Measurements from ENCODE around the gene TMEM233.

DNA sequence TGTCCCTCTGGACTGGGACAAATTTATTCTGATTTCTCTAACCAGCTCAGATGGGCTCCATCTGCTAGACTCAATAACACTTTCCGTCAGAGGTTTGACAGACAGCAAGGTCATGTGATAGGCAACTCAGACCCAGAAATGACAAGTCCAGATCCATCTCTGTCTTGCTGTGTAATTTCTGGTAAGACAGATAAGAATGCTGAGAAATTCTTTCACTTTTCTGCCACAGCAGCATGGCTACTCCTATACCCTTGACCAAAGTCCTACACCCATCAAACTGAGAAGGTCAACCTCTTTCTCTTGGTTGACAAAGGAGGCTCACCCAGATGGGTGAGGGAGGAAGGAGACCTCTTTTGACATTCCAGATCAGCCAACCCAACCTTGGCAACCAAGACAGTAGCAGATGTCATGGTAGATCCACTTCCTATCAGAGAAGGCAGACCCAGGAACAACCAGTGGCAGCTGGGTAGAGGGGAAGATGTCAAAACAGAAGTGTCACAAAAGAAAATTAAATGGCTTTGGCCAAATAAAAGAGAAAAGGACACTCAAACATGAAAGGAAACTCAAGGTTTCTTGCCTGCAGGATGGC is 37.5 kb downstream of the TMEM233 start:
- TF ChIP-seq, protein P1, sequence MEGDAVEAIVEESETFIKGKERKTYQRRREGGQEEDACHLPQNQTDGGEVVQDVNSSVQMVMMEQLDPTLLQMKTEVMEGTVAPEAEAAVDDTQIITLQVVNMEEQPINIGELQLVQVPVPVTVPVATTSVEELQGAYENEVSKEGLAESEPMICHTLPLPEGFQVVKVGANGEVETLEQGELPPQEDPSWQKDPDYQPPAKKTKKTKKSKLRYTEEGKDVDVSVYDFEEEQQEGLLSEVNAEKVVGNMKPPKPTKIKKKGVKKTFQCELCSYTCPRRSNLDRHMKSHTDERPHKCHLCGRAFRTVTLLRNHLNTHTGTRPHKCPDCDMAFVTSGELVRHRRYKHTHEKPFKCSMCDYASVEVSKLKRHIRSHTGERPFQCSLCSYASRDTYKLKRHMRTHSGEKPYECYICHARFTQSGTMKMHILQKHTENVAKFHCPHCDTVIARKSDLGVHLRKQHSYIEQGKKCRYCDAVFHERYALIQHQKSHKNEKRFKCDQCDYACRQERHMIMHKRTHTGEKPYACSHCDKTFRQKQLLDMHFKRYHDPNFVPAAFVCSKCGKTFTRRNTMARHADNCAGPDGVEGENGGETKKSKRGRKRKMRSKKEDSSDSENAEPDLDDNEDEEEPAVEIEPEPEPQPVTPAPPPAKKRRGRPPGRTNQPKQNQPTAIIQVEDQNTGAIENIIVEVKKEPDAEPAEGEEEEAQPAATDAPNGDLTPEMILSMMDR (conservative IDR thresholded peaks at IDR 0.05; ENCODE audit: low read length): no peak
- no peak for TF ChIP-seq EZH2phosphoT487 (IDR thresholded peaks at IDR 0.05; ENCODE audit: borderline replicate concordance, low read depth, low read length)
